ENCODE measurements around the gene CDK6. TPM values are rescaled to one million over a fixed set of nuclear protein-coding genes. Genes with fewer than 3 reads are reported as not detected.

The CDK6 gene
- total and polyA plus RNA-seq, 2 of the 8 experiments (the other 6 are each of a cell fraction or from before 2014, with no cell fraction given), result 5.9 to 18.9 TPM

GRCh38 chr7:92784935-92785334 lies 51.4 kb downstream of the CDK6 start:
- H3K56ac ChIP-seq (replicated peaks; ENCODE audit: insufficient read length, low read depth, low read length), result no peak overlapping the region
- WGBS, 2 experiments (ENCODE audit: extremely low coverage in 1 of 2, insufficient coverage in 1 of 2, insufficient read length in 1 of 2, insufficient replicate concordance in 2 of 2, low coverage in 1 of 2, low lambda C conversion rate in 2 of 2, missing lambda C conversion rate in 1 of 2), result 90% methylated on average over 5 of the region's 5 CpGs; no CpG with 5 or more reads in 1 of the 2 experiments
- CTCF ChIA-PET (ENCODE audit: partially characterized antibody), result no interaction called here

More at GRCh38 chr7:92784935-92785334, 51.4 kb downstream of the CDK6 start:
- peaks cover 0 to 3% (median 0%) of the 10 kb centered on the region in 4 experiments; a peak in 1 of 8 replicates for H3K36me3 ChIP-seq (ENCODE audit: control insufficient read depth in 2 of 4, insufficient read depth in 4 of 4, low read length in 3 of 4)
- H2BK120ac ChIP-seq (replicated peaks; ENCODE audit: low read depth, low read length), result no peak overlapping the region
- no peak overlapping the region for H3K14ac ChIP-seq (ENCODE audit: insufficient read length)
- FAIRE-seq, result no peak
- H4K5ac ChIP-seq (ENCODE audit: insufficient read length, low read depth, low read length), result no peak overlapping the region
- H2AFZ ChIP-seq (ENCODE audit: low read length), result no peak overlapping the region
- H3K9me3 ChIP-seq (ENCODE audit: insufficient read depth in 2 of 2, low read depth in 1 of 2, low read length in 1 of 2), result peaks cover 12 to 16% of the 10 kb centered on the region in 2 experiments
- H2BK15ac ChIP-seq (ENCODE audit: low read length), result no peak overlapping the region
- no peaks in the 10 kb centered on the region for H3K23me2 ChIP-seq (ENCODE audit: low read depth, low read length)
- H3K23ac ChIP-seq (ENCODE audit: insufficient read length), result no peak overlapping the region
- POLR2A ChIA-PET (ENCODE audit: partially characterized antibody), result no interaction called here
- H3K27me3 ChIP-seq (replicated peaks in 1 of 4; ENCODE audit: control insufficient read depth in 3 of 4, extremely low read depth in 1 of 4, insufficient read depth in 3 of 4, low read length in 3 of 4), result no peaks in the 10 kb centered on the region
- no peak overlapping the region for H2AK5ac ChIP-seq (ENCODE audit: low read depth, low read length)
- no peak for DNase-seq (ENCODE audit: low read depth in 1 of 2, low spot score in 2 of 2)
- H3K4me2 ChIP-seq (ENCODE audit: insufficient read depth in 1 of 2, low read depth in 2 of 2, low read length in 2 of 2), result no peak overlapping the region
- H3K4me1 ChIP-seq (replicated peaks in 1 of 4; ENCODE audit: control insufficient read depth in 3 of 4, insufficient read depth in 4 of 4, low read length in 3 of 4), result peaks cover 1 to 9% (median 6%) of the 10 kb centered on the region in 4 experiments; a peak in 3 of 7 replicates
- H2BK5ac ChIP-seq (ENCODE audit: low read depth, low read length), result no peak overlapping the region
- no peak overlapping the region for H3K4me3 ChIP-seq (ENCODE audit: extremely low read depth in 1 of 4, insufficient read depth in 2 of 4, low read depth in 3 of 4, low read length in 4 of 4)
- H4K8ac ChIP-seq (ENCODE audit: extremely low read depth, insufficient read depth, low read length), result no peak overlapping the region
- H3K9ac ChIP-seq (replicated peaks in 1 of 4; ENCODE audit: extremely low read depth in 1 of 4, low read depth in 3 of 4, low read length in 3 of 4), result no peak overlapping the region
- no peak overlapping the region for H3K27ac ChIP-seq (ENCODE audit: low read depth, low read length)
- no peak overlapping the region for H4K91ac ChIP-seq (replicated peaks; ENCODE audit: insufficient read length, low read length)
- H4K20me1 ChIP-seq (replicated peaks in 1 of 2; ENCODE audit: control insufficient read depth in 1 of 2, insufficient read depth in 2 of 2, low read length in 2 of 2), result no peaks in the 10 kb centered on the region
- no peak overlapping the region for H2BK20ac ChIP-seq (ENCODE audit: low read length)
- no peak overlapping the region for H3K4ac ChIP-seq (replicated peaks; ENCODE audit: insufficient read length, low read depth, low read length)
- no peak overlapping the region for H3K18ac ChIP-seq (ENCODE audit: extremely low read depth, low read length)
- H2BK12ac ChIP-seq (ENCODE audit: low read depth, low read length), result no peak overlapping the region
- TF ChIP-seq SP1 (IDR thresholded peaks at IDR 0.05; ENCODE audit: low read depth, low read length) (no peak), CHD1 (IDR thresholded peaks at IDR 0.05; ENCODE audit: low read depth, low read length) (no peak), CREB1 (IDR thresholded peaks at IDR 0.05) (no peak), SRF (IDR thresholded peaks at IDR 0.05; ENCODE audit: low read depth, low read length) (no peak), HDAC2 (IDR thresholded peaks at IDR 0.05; ENCODE audit: borderline replicate concordance in 1 of 2, low read depth in 2 of 2, low read length in 2 of 2) (no peak), CBX5 (IDR thresholded peaks at IDR 0.05; ENCODE audit: low read depth, low read length) (no peak), POU5F1 (IDR thresholded peaks at IDR 0.05; ENCODE audit: low read depth, low read length) (no peak)
- H3K79me1 ChIP-seq (ENCODE audit: low read depth, low read length), result no peaks in the 10 kb centered on the region
- peaks cover 0 to 7% of the 10 kb centered on the region in 2 experiments; a peak in 1 of 4 replicates for H3K79me2 ChIP-seq (ENCODE audit: control insufficient read depth in 1 of 2, insufficient read depth in 2 of 2, low read length in 2 of 2)

Data from H1 (cell line).